ENCODE results near the gene C6orf136.
"Not testable (repeated sequence)": the region's sequence is repeated elsewhere in the genome, so short reads cannot be mapped to it uniquely, and the experiment has no call there.

The C6orf136 gene

DNA sequence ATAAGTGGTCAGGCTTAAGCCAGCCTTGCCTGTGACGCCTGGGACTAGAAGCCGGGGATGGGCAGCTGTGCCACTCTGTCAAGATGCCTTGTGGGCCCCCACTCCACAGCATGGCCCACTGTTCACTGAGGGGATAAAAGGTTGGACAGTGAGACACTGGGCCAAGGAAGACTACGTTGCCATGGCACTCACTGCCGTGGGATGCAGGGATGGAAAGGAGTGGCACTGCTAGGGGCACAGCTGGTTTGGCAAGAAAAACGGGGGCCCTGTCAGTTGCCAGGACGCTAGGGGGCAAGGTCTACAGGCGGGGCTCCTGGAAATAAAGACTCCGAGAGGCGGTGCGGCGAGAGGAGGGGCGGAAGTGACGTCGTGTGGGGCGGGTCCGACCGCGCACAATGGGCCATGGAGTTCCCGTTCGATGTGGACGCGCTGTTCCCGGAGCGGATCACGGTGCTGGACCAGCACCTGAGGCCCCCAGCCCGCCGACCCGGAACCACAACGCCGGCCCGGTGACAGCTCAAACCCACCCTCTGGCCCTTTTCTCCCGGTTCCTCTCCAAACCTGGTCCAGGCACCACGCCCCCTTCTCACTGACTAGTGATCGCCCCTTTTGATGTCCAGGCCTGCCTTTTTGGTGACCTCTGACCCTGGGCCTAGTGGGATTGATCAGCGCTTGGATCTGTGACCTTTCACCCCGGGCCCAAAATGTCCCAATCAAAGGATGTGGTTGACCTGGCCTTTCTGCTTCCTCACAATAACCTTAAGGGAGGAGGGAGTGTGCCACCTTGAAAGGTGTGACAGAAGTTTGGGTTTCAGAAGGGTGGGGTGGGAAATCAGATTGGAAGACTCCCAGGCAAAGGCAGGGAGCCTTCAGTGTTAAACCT is 20.2 kb upstream of the C6orf136 start, which contains the start of gene ATAT1:
ATAT1 (plus strand) TSS at position 391 of the 883 bp plus-strand sequence.
- no peaks in the 10 kb centered on the region for H3K9me3 Mint-ChIP-seq
- H3K36me3 Mint-ChIP-seq (ENCODE audit: low read depth), result peaks cover 38% of the 10 kb centered on the region
- H3K27ac Mint-ChIP-seq, result peak within 1 kb of the TSS; percentile 92
- H3K4me1 Mint-ChIP-seq, result peaks cover 24% of the 10 kb centered on the region
- H3K4me3 Mint-ChIP-seq, result peak within 1 kb of the TSS; percentile 93
- ATAC-seq (peak; percentile 98), DNase-seq (peak; percentile 90)
- no peaks in the 10 kb centered on the region for H3K27me3 Mint-ChIP-seq

DNA sequence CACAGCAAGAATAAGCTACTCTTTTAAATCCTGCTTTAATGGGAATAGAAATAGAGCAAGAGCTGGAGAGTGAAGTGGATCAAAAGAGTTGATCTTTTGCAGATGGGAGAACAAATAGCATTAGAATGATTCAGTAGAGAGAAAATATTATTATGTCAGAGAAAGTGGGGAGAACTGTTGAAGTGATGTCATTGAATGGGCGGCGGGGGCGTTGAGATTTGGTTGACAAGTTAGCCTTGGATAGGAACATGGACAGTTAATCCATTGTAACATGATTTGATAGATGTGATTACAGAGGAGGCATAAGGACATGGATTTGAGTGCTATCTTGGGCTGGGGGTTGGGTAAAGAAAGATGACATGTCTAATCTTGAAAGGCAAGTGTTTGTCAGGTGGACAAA is 11.1 kb upstream of the C6orf136 start:
- peaks cover 4% of the 10 kb centered on the region for H3K4me1 Mint-ChIP-seq
- no peaks in the 10 kb centered on the region for H3K27me3 Mint-ChIP-seq
- no peak overlapping the region for H3K27ac Mint-ChIP-seq
- peaks cover 18% of the 10 kb centered on the region for H3K36me3 Mint-ChIP-seq (ENCODE audit: low read depth)
- no peak for DNase-seq
- no peaks in the 10 kb centered on the region for H3K9me3 Mint-ChIP-seq
- H3K4me3 Mint-ChIP-seq, result no peak overlapping the region
- ATAC-seq, result no peak

DNA sequence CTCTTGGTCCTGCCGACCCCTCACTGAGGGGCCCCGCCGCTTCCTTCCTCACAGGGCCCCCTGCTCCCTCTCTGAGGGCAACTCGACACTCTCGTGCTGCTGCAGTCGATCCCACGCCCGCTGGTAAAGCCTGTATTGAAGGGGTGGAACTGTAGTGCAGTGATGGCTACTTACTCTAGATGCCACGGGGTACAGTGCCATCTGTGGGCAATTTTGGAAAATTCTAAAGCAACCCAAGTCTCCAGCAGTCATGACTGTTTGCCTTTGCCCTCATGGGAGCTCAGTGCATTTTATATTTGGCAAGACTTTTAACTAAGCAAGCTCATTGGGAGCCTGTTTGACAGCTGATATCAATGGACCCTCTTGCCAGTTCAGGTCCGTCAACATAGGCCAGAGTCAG is 6.5 kb upstream of the C6orf136 start:
- Mint-ChIP-seq H3K27ac (no peak overlapping the region), H3K4me1 (peaks cover 13% of the 10 kb centered on the region), H3K4me3 (no peak overlapping the region), H3K36me3 (ENCODE audit: low read depth) (peaks cover 1% of the 10 kb centered on the region), H3K27me3 (no peaks in the 10 kb centered on the region), H3K9me3 (no peaks in the 10 kb centered on the region)
- peak; percentile 58 for ATAC-seq
- DNase-seq, result no peak

DNA sequence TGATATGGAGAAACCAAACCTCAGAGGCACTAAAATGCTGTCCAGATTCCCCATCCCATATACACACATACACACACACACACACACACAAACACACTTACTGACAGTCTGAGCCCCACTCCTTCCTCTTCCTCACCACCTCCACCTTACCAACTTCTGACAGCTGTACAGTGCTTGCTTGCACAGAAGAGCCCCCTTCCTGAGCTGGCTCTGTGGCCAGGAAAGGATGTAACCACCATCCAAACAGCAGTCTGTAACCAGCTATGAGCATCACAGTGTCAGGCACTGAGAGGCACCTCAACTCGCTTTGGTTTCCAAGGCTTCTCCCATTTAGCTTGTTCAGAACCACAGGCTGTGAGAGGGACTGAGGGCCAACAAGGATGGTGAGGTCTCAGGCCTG is 5.9 kb upstream of the C6orf136 start:
- Mint-ChIP-seq H3K9me3 (no peaks in the 10 kb centered on the region), H3K27me3 (no peaks in the 10 kb centered on the region), H3K4me1 (peaks cover 18% of the 10 kb centered on the region), H3K36me3 (ENCODE audit: low read depth) (peaks cover 5% of the 10 kb centered on the region), H3K27ac (no peak overlapping the region), H3K4me3 (no peak overlapping the region)
- DNase-seq (no peak), ATAC-seq (peak; percentile 30)

DNA sequence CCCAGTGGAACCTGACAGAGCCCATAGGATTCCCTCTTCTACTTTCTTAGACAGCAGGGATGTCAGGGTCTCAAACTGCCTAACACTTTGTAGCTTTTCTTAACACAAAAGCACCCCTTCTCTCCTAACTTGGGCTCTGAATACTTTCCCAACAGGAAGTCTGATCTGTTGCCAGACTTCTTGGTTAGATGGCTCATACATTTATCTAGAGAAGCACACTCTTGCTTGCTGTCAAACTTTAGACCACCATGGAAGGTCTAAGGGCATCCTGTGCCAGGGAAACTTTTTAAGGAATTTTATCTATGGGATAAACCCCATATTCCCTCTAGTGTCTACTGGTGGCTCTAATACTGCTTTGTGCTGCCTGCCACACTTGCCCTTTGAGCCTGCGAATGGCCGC is 3.3 kb upstream of the C6orf136 start:
- H3K4me3 Mint-ChIP-seq, result no peak overlapping the region
- ATAC-seq (no peak), DNase-seq (no peak)
- H3K27ac Mint-ChIP-seq, result no peak overlapping the region
- H3K27me3 Mint-ChIP-seq, result no peaks in the 10 kb centered on the region
- H3K9me3 Mint-ChIP-seq, result no peaks in the 10 kb centered on the region
- peaks cover 33% of the 10 kb centered on the region for H3K4me1 Mint-ChIP-seq
- H3K36me3 Mint-ChIP-seq (ENCODE audit: low read depth), result peaks cover 6% of the 10 kb centered on the region

DNA sequence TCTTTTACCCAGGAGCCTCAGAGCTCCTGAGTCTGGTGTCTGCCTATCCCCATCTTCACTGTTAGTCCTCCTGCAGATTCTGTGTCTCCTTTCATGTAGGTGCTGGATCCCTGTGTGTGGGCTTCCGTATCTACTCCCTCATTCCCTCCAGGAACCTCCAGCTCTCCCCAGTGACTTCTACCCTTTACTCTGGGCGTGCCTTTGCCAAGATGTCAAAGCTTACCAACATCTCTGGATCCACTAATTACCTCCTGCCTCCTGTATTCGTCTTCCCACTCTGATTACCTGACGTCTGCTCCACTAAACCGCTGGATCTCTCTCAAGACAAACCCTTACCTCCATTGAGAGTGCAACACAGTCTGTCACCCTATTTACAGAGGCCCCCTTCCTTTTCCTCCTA is 2.2 kb upstream of the C6orf136 start:
- no peak for ATAC-seq

DNA sequence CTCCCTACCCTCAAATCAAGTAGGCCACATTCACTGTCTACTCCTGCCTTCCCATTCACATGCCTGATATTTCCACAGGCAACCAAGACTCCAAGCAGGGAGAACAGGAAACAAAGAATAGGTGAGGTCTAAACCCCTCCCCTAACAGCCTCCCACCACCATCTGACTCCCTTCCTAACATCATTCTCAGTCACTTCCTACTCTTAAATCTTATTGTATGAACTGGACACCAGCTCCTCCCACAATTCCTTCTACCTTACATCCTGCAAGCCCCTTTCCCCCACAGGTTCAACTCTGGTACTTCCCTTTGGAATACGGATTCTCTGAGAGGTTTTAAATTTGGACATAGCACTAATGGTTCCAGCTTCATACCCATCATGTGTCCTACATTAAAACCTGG is 944 bp upstream of the C6orf136 start:
- Mint-ChIP-seq H3K36me3 (ENCODE audit: low read depth) (peaks cover 11% of the 10 kb centered on the region), H3K27ac (peak overlapping the region; percentile 78), H3K4me1 (peaks cover 32% of the 10 kb centered on the region), H3K27me3 (no peaks in the 10 kb centered on the region), H3K9me3 (no peaks in the 10 kb centered on the region), H3K4me3 (peak overlapping the region; percentile 83)
- ATAC-seq (no peak), DNase-seq (no peak)

More for the DNA sequence above, 2.2 kb upstream of the C6orf136 start:
- Mint-ChIP-seq H3K27me3 (no peaks in the 10 kb centered on the region), H3K27ac (no peak overlapping the region), H3K4me3 (no peak overlapping the region), H3K36me3 (ENCODE audit: low read depth) (peaks cover 8% of the 10 kb centered on the region), H3K4me1 (peaks cover 36% of the 10 kb centered on the region), H3K9me3 (no peaks in the 10 kb centered on the region)
- DNase-seq, result no peak

DNA sequence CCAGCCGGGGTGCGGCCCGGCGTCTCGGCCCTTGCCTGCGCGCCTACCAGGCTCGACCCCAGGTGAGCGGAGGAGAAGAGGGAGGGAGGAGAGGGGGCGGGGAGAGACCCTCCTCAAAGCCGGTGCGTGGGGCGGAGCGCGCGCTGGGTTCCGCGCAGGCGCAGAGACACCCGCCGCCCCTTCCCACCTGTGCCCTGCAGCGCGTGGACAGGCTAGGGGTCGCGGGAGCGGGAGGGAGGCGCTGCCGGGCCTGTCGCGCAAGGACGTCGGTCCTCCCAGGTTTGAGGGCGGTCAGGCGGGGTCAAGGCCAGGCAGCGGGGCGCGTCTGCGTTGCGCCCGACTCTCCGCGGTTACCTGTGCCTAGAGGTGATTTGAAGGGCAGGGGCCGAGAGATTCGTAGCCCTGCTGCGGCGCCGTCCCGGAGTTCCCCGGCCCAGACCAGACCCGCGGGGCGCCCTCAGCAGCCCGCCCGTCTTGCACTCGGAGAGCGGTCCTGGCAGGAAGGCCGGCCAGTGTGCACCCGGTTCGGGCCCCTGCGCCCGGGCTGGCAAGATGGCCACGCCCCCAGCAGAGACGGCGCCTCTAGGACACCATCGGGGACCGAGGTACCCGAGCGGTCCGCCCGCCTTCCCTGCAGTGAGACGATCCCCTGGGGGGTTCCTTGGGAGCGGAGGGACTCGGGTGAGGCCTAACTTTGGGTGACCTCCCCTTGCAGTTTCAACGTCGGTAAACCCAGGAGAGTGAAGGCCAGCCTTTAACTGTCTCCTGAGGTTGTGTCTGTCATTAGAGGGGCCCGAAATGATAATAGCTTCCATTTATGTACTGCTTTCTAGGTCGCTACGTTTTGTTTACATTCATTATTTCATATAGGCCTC is 546 bp downstream of the C6orf136 start:
- H3K27ac Mint-ChIP-seq, result peak overlapping the region; percentile 78
- ATAC-seq (peak; percentile 77), DNase-seq (peak; percentile 78)
- H3K4me3 Mint-ChIP-seq, result peak overlapping the region; percentile 83
- peaks cover 20% of the 10 kb centered on the region for H3K36me3 Mint-ChIP-seq (ENCODE audit: low read depth)
- no peaks in the 10 kb centered on the region for H3K27me3 Mint-ChIP-seq
- H3K4me1 Mint-ChIP-seq, result peaks cover 26% of the 10 kb centered on the region
- no peaks in the 10 kb centered on the region for H3K9me3 Mint-ChIP-seq

DNA sequence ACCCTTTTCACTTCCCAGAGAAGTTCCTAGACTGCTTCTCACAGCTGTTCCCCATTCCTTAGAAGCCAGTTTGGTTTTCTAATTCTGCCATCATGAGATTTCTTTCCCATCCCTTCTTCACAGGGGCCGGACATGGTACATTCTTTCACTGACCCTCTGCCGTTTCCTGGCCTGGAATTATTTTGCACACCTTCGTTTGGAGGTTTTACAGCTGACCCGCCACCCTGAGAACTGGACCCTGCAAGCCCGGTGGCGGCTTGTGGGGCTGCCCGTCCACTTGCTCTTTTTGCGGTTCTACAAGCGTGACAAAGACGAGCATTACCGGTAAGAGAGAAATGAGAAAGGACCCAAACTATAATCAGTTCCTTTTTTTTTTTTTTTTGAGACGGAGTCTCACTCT is 4.2 kb downstream of the C6orf136 start:
- Mint-ChIP-seq H3K36me3 (ENCODE audit: low read depth) (peaks cover 28% of the 10 kb centered on the region), H3K4me3 (no peak overlapping the region), H3K9me3 (no peaks in the 10 kb centered on the region), H3K27ac (no peak overlapping the region), H3K4me1 (peaks cover 20% of the 10 kb centered on the region), H3K27me3 (no peaks in the 10 kb centered on the region)
- no peak for ATAC-seq
- no peak for DNase-seq

DNA sequence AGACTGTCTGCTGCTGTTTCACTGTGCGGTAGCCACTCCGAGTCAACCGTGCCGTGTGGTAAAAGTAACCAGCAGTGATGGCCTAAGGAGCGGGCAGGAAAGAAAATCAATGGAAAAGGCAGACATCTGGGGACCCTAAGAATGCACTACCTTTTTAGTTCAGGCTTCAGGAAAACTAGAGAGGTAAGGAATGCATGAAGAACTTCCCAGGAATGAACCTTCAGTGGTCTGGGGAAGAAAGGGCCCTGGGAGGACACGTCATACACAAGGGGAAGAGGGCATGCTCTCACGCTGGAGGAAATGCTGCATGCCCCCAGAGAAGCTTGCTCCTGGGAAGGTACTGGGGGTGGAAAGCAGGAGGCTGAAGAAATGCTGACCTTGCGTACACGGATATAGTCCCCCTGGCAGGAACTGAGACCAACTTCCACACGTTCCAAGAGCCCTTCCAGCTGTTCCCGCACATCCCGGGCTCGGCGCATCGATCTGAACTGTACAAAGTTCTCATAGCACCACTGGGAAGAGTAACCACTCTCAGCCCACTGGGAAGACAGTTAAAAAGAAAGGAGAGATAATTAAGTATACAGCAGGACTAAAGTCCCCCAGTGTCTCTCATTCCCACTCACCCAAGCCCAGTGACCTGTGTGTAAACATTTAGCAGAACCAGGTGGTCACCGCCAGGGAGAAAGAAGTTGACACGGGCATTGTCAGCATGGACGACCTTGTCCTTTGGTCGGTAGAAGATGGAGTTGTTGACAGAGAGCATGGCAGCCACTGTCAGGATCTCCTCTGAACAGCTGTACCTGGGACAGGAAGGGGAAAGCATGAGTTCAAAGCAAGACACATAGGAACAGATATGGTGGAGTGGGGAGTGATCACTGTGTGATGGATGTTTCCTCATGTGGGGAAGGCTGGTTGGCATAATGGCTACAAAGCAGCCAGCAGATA is 8.1 kb downstream of the C6orf136 start:
- DNase-seq (no peak), ATAC-seq (no peak)
- H3K27ac Mint-ChIP-seq, result peak overlapping the region; percentile 17
- peaks cover 2% of the 10 kb centered on the region for H3K4me1 Mint-ChIP-seq
- peaks cover 50% of the 10 kb centered on the region for H3K36me3 Mint-ChIP-seq (ENCODE audit: low read depth)
- H3K27me3 Mint-ChIP-seq, result no peaks in the 10 kb centered on the region
- H3K4me3 Mint-ChIP-seq, result no peak overlapping the region
- no peaks in the 10 kb centered on the region for H3K9me3 Mint-ChIP-seq

DNA sequence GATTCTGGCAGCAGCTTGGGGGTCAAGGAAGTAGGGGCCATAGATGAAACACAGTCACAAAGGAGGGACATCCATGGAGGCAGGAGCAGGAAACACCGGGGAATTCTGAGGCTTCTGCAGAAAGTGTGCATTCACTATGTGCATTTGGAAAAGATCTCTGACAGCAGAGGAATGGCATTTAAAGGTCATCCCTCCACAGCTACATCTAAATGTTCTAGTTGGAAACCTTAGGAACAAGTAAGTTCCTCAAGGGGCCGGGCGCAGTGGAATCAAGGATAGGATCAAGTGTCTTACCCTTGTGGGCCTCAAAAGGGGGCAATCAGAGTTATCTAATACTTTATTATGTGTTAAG is 8.8 kb downstream of the C6orf136 start:
- Mint-ChIP-seq H3K27ac (peak overlapping the region; percentile 17), H3K36me3 (ENCODE audit: low read depth) (peaks cover 52% of the 10 kb centered on the region), H3K4me3 (no peak overlapping the region), H3K4me1 (peaks cover 2% of the 10 kb centered on the region), H3K9me3 (no peaks in the 10 kb centered on the region), H3K27me3 (no peaks in the 10 kb centered on the region)
- no peak for ATAC-seq
- no peak for DNase-seq

DNA sequence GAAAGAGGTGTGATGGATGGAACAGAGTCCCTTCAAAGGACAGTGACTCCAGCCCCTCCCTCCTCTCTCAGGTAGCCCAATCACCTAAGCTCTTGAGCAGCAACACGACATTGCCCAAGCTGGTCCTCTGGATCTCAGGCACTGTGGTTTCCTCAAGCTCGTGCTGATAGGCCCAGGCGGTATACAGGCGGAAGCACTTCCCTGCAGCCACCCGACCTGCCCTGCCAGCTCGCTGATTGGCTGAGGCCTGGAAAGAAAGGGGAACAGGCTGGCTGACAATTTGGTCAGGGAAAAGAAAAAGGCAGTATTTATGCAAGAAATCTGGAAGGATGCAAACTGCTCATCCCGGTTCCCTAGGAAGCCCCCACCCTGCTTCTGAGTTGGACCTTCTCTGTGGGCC is 9.6 kb downstream of the C6orf136 start:
- no peaks in the 10 kb centered on the region for H3K9me3 Mint-ChIP-seq
- H3K27ac Mint-ChIP-seq, result no peak overlapping the region
- no peaks in the 10 kb centered on the region for H3K27me3 Mint-ChIP-seq
- DNase-seq (no peak), ATAC-seq (no peak)
- no peak overlapping the region for H3K4me3 Mint-ChIP-seq
- H3K4me1 Mint-ChIP-seq, result no peaks in the 10 kb centered on the region
- peaks cover 50% of the 10 kb centered on the region for H3K36me3 Mint-ChIP-seq (ENCODE audit: low read depth)

DNA sequence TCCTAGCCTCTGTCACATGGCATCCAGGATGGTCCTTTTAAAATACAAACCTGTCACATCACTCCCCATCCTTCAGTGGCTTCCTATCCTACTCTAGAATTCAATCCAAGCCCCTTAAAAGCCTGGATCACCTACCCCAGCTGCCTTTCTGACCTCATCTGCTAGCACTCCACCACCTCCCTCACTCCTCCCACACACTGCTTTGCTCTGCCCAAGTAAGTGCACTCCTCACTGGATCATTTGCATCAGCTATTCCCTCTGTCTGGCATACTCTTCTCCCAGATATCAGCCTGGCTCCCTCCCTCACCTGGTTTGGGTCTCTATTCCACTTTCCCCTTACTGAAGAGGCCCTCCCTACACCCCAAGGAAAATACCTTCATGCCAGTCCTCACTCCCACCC is 10.5 kb downstream of the C6orf136 start:
- Mint-ChIP-seq H3K27ac (peak overlapping the region; percentile 39), H3K9me3 (no peaks in the 10 kb centered on the region), H3K27me3 (no peaks in the 10 kb centered on the region), H3K36me3 (ENCODE audit: low read depth) (peaks cover 53% of the 10 kb centered on the region), H3K4me3 (no peak overlapping the region), H3K4me1 (no peaks in the 10 kb centered on the region)
- DNase-seq (no peak), ATAC-seq (no peak)

DNA sequence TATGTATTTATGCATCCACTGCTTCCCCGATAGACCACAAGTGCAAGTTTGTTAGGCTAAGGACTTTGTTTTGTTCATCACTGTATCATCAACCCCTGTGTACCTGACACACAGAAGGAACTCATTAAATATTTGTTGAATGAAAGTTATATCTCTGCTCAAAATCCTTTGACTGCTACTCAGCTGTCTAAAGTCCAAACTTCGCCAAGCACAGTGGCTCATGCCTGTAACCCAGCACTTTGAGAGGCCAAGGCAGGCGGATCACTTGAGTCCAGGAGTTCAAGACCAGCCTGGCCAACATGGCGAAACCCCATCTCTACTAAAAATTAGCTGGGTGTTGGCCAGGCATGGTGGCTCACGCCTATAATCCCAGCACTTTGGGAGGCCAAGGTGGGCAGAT is 11.0 kb downstream of the C6orf136 start:
- ATAC-seq, H3K27me3 Mint-ChIP-seq, H3K9me3 Mint-ChIP-seq, H3K27ac Mint-ChIP-seq, H3K4me3 Mint-ChIP-seq, DNase-seq, H3K4me1 Mint-ChIP-seq: not testable (repeated sequence)
- peaks cover 56% of the 10 kb centered on the region for H3K36me3 Mint-ChIP-seq (ENCODE audit: low read depth)
